ENCODE results near the gene GET4.

- TF ChIP-seq CTCF (IDR thresholded peaks at IDR 0.05; ENCODE audit: low read depth, low read length) = no peak
- TF ChIP-seq POLR2A (IDR thresholded peaks at IDR 0.05; ENCODE audit: extremely low read depth, insufficient read length) = no peak
- no peak for TF ChIP-seq MAX (IDR thresholded peaks at IDR 0.05; ENCODE audit: low read depth, low read length)
- no peak for TF ChIP-seq MYC (IDR thresholded peaks at IDR 0.05; ENCODE audit: low read depth, low read length)
Observed at GRCh38 chr7:944744-945143, 68.4 kb downstream of the GET4 start.
